ENCODE data around the gene AIRE.

DNA sequence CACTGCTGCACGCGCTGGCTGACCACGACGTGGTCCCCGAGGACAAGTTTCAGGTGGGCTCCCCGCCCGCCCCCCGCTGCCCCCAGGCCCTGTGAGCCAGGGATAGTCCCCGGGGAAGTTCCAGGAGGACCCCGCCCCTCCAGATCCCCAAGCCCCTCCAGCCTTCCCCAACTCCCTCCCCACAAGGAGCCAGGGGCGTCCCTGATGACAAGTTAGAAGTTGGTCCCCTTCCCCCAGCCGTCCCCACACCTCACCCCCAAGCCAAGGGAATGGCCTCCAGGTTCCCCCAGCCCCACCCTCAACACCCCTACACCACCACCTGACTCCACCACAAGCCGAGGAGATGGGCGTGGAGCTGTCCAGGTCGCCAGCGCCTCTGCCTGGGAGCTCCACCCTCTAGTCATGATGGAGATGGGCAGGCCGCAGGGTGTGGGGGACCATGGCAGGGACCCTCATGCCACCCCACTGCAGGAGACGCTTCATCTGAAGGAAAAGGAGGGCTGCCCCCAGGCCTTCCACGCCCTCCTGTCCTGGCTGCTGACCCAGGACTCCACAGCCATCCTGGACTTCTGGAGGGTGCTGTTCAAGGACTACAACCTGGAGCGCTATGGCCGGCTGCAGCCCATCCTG lies 525 bp downstream of the AIRE start:
- no peak for TF ChIP-seq CTCF (conservative IDR thresholded peaks at IDR 0.05 in 1 of 2, IDR thresholded peaks at IDR 0.05 in 1 of 2; ENCODE audit: extremely low read depth in 1 of 2, insufficient read depth in 1 of 2, low read depth in 1 of 2, low read length in 2 of 2)
- no peak for TF ChIP-seq EZH2 (IDR thresholded peaks at IDR 0.05; ENCODE audit: borderline replicate concordance, low read length)

All from mammary epithelial cell (primary cell).